Measurements from ENCODE around the gene HEMGN. TPM values are rescaled to one million over a fixed set of nuclear protein-coding genes. Genes with fewer than 3 reads are reported as not detected.

HEMGN gene
- total and polyA plus RNA-seq, 10 donors = 0.13 to 26.6 (median 1.8) TPM

GRCh38 chr9:97943308-97943855 lies 5.4 kb upstream of the HEMGN start:
- peaks cover 0 to 6% (median 2%) of the 10 kb centered on the region in 6 donors for H3K4me1 ChIP-seq
- H3K36me3 ChIP-seq = no peaks in the 10 kb centered on the region
- peaks cover 0 to 4% (median 0%) of the 10 kb centered on the region in 8 donors for H3K9me3 ChIP-seq
- no peak overlapping the region for H3K4me3 ChIP-seq
- no peaks in the 10 kb centered on the region for H3K27me3 ChIP-seq (replicated peaks in 1 of 7)
- no peak for DNase-seq
- TF ChIP-seq CTCF (IDR thresholded peaks at IDR 0.05 in 8 of 11, conservative IDR thresholded peaks at IDR 0.05 in 3 of 11) = no peak
- no peak for TF ChIP-seq POLR2AphosphoS5 (IDR thresholded peaks at IDR 0.05)
- no peak for TF ChIP-seq POLR2A (IDR thresholded peaks at IDR 0.05)
- no peak overlapping the region for H3K27ac ChIP-seq
- intact Hi-C loops (cut with DNase I; ENCODE audit: low total_unique reads) = no loop called here

- H3K9me3 ChIP-seq = peaks cover 0 to 4% (median 0%) of the 10 kb centered on the region in 8 donors
- H3K36me3 ChIP-seq = no peaks in the 10 kb centered on the region
- intact Hi-C loops (cut with DNase I; ENCODE audit: low total_unique reads) = no loop called here
- no peak overlapping the region for H3K27ac ChIP-seq
- TF ChIP-seq CTCF (IDR thresholded peaks at IDR 0.05 in 8 of 11, conservative IDR thresholded peaks at IDR 0.05 in 3 of 11) (no peak), POLR2A (IDR thresholded peaks at IDR 0.05) (no peak), POLR2AphosphoS5 (IDR thresholded peaks at IDR 0.05) (no peak)
- peaks cover 0 to 16% (median 8%) of the 10 kb centered on the region in 6 donors for H3K4me1 ChIP-seq
- 82 to 93% (median 87%) methylated on average over 1 of the region's 1 CpG for WGBS, 5 donors
- H3K4me3 ChIP-seq = no peak overlapping the region
- no peak for DNase-seq
- peaks cover 0 to 1% (median 0%) of the 10 kb centered on the region in 7 donors for H3K27me3 ChIP-seq (replicated peaks in 1 of 7)
These were observed 3.4 kb upstream of the HEMGN start for GRCh38 chr9:97941323-97941722.

GRCh38 chr9:97940741-97941140 lies 2.8 kb upstream of the HEMGN start:
- peaks cover 0 to 4% (median 0%) of the 10 kb centered on the region in 8 donors for H3K9me3 ChIP-seq
- no peak for DNase-seq
- TF ChIP-seq POLR2AphosphoS5 (IDR thresholded peaks at IDR 0.05) (no peak), POLR2A (IDR thresholded peaks at IDR 0.05) (no peak), CTCF (IDR thresholded peaks at IDR 0.05 in 8 of 11, conservative IDR thresholded peaks at IDR 0.05 in 3 of 11) (no peak)
- intact Hi-C loops (cut with DNase I; ENCODE audit: low total_unique reads) = no loop called here
- no peak overlapping the region for H3K27ac ChIP-seq
- no peaks in the 10 kb centered on the region for H3K36me3 ChIP-seq
- H3K4me3 ChIP-seq = no peak overlapping the region
- H3K4me1 ChIP-seq = peaks cover 0 to 16% (median 8%) of the 10 kb centered on the region in 6 donors
- H3K27me3 ChIP-seq (replicated peaks in 1 of 7) = peaks cover 0 to 7% (median 0%) of the 10 kb centered on the region in 7 donors
- WGBS, 5 donors = 72 to 84% (median 79%) methylated on average over 3 of the region's 3 CpGs

GRCh38 chr9:97940233-97940632 lies 2.3 kb upstream of the HEMGN start:
- Histone ChIP-seq H3K9me3 (no peaks in the 10 kb centered on the region), H3K27ac (no peak overlapping the region), H3K36me3 (no peaks in the 10 kb centered on the region), H3K4me3 (no peak overlapping the region), H3K27me3 (replicated peaks in 1 of 7) (peaks cover 0 to 12% (median 0%) of the 10 kb centered on the region in 7 donors), H3K4me1 (peaks cover 0 to 16% (median 8%) of the 10 kb centered on the region in 6 donors)
- intact Hi-C loops (cut with DNase I; ENCODE audit: low total_unique reads) = no loop called here
- TF ChIP-seq CTCF (IDR thresholded peaks at IDR 0.05 in 8 of 11, conservative IDR thresholded peaks at IDR 0.05 in 3 of 11) (no peak), POLR2A (IDR thresholded peaks at IDR 0.05) (no peak), POLR2AphosphoS5 (IDR thresholded peaks at IDR 0.05) (no peak)
- no peak for DNase-seq
